Osteocyte (in vitro differentiated cells): ENCODE results near the gene MGAT3. TPM values are rescaled to one million over a fixed set of nuclear protein-coding genes. Genes with fewer than 3 reads are reported as not detected.
A peak's percentile ranks its signal among the peaks of the same experiment; 100 is the strongest.

Experiments used
- DNase-seq: peaks from one replicate; pipeline ENCODE4 v3.0.0; 2021; ENCODE audit warnings: mixed read lengths; ENCODE audit not compliant: unreplicated experiment; ENCODE audit errors: extremely low spot score
- H3K27ac Mint-ChIP-seq: one replicate; pipeline ENCODE4 v1.8.0; 2021; ENCODE audit warnings: mild to moderate bottlenecking, mixed read lengths; ENCODE audit not compliant: unreplicated experiment
- H3K27me3 Mint-ChIP-seq: one replicate; pipeline ENCODE4 v1.8.0; 2021; ENCODE audit warnings: mixed read lengths; ENCODE audit not compliant: unreplicated experiment
- H3K36me3 Mint-ChIP-seq: one replicate; pipeline ENCODE4 v1.8.0; 2021; ENCODE audit warnings: mixed read lengths; ENCODE audit not compliant: unreplicated experiment
- H3K4me1 Mint-ChIP-seq: one replicate; pipeline ENCODE4 v1.8.0; 2021; ENCODE audit warnings: mixed read lengths; ENCODE audit not compliant: unreplicated experiment
- H3K4me3 Mint-ChIP-seq: one replicate; pipeline ENCODE4 v1.8.0; 2021; ENCODE audit warnings: mild to moderate bottlenecking, moderate library complexity, mixed read lengths; ENCODE audit not compliant: unreplicated experiment
- H3K9me3 Mint-ChIP-seq: one replicate; pipeline ENCODE4 v1.8.0; 2021; ENCODE audit warnings: mixed read lengths; ENCODE audit not compliant: unreplicated experiment
- CTCF ChIP-seq: fragments of 200-600 bp; sonication (generic); IDR thresholded peaks from 2 replicates; pipeline ENCODE4 v1.5.0; 2021; ENCODE audit warnings: antibody characterized with exemption, mild to moderate bottlenecking, moderate library complexity
- total RNA-seq: library from RNA; stranded (reverse); gene quantifications from 2 replicates; pipeline ENCODE4 v1.2.1, GENCODE V29; 2021

MGAT3 gene
- total RNA-seq, 1 donor from 2014 or later = 10.9 TPM

- no peak for TF ChIP-seq CTCF
- Mint-ChIP-seq H3K4me1 (peaks cover 51% of the 10 kb centered on the region), H3K27me3 (no peaks in the 10 kb centered on the region), H3K4me3 (peak within 1 kb of the TSS; percentile 93), H3K9me3 (no peaks in the 10 kb centered on the region), H3K36me3 (peaks cover 6% of the 10 kb centered on the region), H3K27ac (peak within 1 kb of the TSS; percentile 92)
- peak; percentile 99 for DNase-seq
Observed at GRCh38 chr22:39532215-39533073, 75.6 kb downstream of the MGAT3 start, which contains the start of gene RPS19BP1. Gene RPS19BP1, minus strand, starts transcription at chr22:39532748. Its CDS starts 10 bp downstream, at chr22:39532738.

- H3K27me3 Mint-ChIP-seq = no peaks in the 10 kb centered on the region
- H3K4me1 Mint-ChIP-seq = peaks cover 35% of the 10 kb centered on the region
- H3K36me3 Mint-ChIP-seq = peaks cover 6% of the 10 kb centered on the region
- no peak for DNase-seq
- H3K9me3 Mint-ChIP-seq = no peaks in the 10 kb centered on the region
- H3K4me3 Mint-ChIP-seq = no peak overlapping the region
- no peak overlapping the region for H3K27ac Mint-ChIP-seq
- TF ChIP-seq CTCF = no peak
Observed at GRCh38 chr22:39534092-39534506, 77.3 kb downstream of the MGAT3 start.

GRCh38 chr22:39534591-39535356 is 78.0 kb downstream of the MGAT3 start:
- Mint-ChIP-seq H3K4me3 (no peak overlapping the region), H3K27me3 (no peaks in the 10 kb centered on the region), H3K9me3 (no peaks in the 10 kb centered on the region), H3K4me1 (peaks cover 28% of the 10 kb centered on the region), H3K27ac (no peak overlapping the region), H3K36me3 (peaks cover 4% of the 10 kb centered on the region)
- DNase-seq = peak; percentile 94
- peak; percentile 99 for TF ChIP-seq CTCF

- Mint-ChIP-seq H3K27ac (no peak overlapping the region), H3K4me1 (peaks cover 22% of the 10 kb centered on the region), H3K36me3 (no peaks in the 10 kb centered on the region), H3K4me3 (no peak overlapping the region), H3K27me3 (peaks cover 3% of the 10 kb centered on the region), H3K9me3 (no peaks in the 10 kb centered on the region)
- DNase-seq = no peak
- no peak for TF ChIP-seq CTCF
Observed at GRCh38 chr22:39535357-39535725, 78.5 kb downstream of the MGAT3 start.
